ENCODE data around the gene HEATR1.
"Not testable (repeated sequence)": the region's sequence is repeated elsewhere in the genome, so short reads cannot be mapped to it uniquely, and the experiment has no call there.

Gene HEATR1

GRCh38 chr1:236581528-236581927 lies 22.8 kb downstream of the HEATR1 start:
- DNase-seq (ENCODE audit: low spot score), result no peak

- not testable (repeated sequence) for DNase-seq (ENCODE audit: low spot score)
Observed at GRCh38 chr1:236580404-236580803, 23.9 kb downstream of the HEATR1 start.

- no peak for DNase-seq (ENCODE audit: low spot score)
Observed at GRCh38 chr1:236578661-236579060, 25.7 kb downstream of the HEATR1 start.

GRCh38 chr1:236577041-236577440 lies 27.3 kb downstream of the HEATR1 start:
- not testable (repeated sequence) for DNase-seq (ENCODE audit: low spot score)

GRCh38 chr1:236576004-236576403 lies 28.3 kb downstream of the HEATR1 start:
- no peak for DNase-seq (ENCODE audit: low spot score)

- DNase-seq (ENCODE audit: low spot score), result no peak
Observed at GRCh38 chr1:236575523-236575922, 28.8 kb downstream of the HEATR1 start.

- no peak for DNase-seq (ENCODE audit: low spot score)
Observed at GRCh38 chr1:236568285-236568894, 35.9 kb downstream of the HEATR1 start.

- peak; percentile 1 for DNase-seq (ENCODE audit: low spot score)
Observed at GRCh38 chr1:236565530-236565929, 38.8 kb downstream of the HEATR1 start.

- no peak for DNase-seq (ENCODE audit: low spot score)
Observed at GRCh38 chr1:236561976-236562375, 42.3 kb downstream of the HEATR1 start.

GRCh38 chr1:236560213-236560771 lies 44.0 kb downstream of the HEATR1 start:
- no peak for DNase-seq (ENCODE audit: low spot score)

- DNase-seq (ENCODE audit: low spot score), result no peak
Observed at GRCh38 chr1:236558846-236559245, 45.5 kb downstream of the HEATR1 start.

- DNase-seq (ENCODE audit: low spot score), result no peak
Observed at GRCh38 chr1:236558081-236558480, 46.2 kb downstream of the HEATR1 start.

- DNase-seq (ENCODE audit: low spot score), result no peak
Observed at GRCh38 chr1:236556606-236557005, 47.7 kb downstream of the HEATR1 start.

GRCh38 chr1:236553370-236553769 lies 50.9 kb downstream of the HEATR1 start:
- DNase-seq (ENCODE audit: low spot score), result no peak

- no peak for DNase-seq (ENCODE audit: low spot score)
Observed at GRCh38 chr1:236552901-236553300, 51.4 kb downstream of the HEATR1 start.

GRCh38 chr1:236552096-236552495 lies 52.2 kb downstream of the HEATR1 start:
- no peak for DNase-seq (ENCODE audit: low spot score)

- DNase-seq (ENCODE audit: low spot score), result no peak
Observed at GRCh38 chr1:236550961-236551851, 53.1 kb downstream of the HEATR1 start.

- DNase-seq (ENCODE audit: low spot score), result no peak
Observed at GRCh38 chr1:236548452-236548851, 55.9 kb downstream of the HEATR1 start.

- no peak for DNase-seq (ENCODE audit: low spot score)
Observed at GRCh38 chr1:236545621-236546169, 58.6 kb downstream of the HEATR1 start.

GRCh38 chr1:236543065-236543669 lies 61.1 kb downstream of the HEATR1 start:
- no peak for DNase-seq (ENCODE audit: low spot score)

GRCh38 chr1:236541710-236542109 lies 62.6 kb downstream of the HEATR1 start:
- DNase-seq (ENCODE audit: low spot score), result no peak

GRCh38 chr1:236540813-236541465 lies 63.4 kb downstream of the HEATR1 start:
- no peak for DNase-seq (ENCODE audit: low spot score)

Measured in kidney tubule cell (primary cell).